GM19035 (cell line): ENCODE results near the gene CENPA.
A peak's percentile ranks its signal among the peaks of the same experiment; 100 is the strongest.
"Not testable (repeated sequence)": the region's sequence is repeated elsewhere in the genome, so short reads cannot be mapped to it uniquely, and the experiment has no call there.

Experiments used
- ATAC-seq: cut with Tn5 transposase; IDR thresholded peaks from one replicate; pipeline ENCODE4 v1.9.1; 2021; ENCODE audit not compliant: unreplicated experiment

The CENPA gene

GRCh38 chr2:26786207-26787028 is 562 bp downstream of the CENPA start:
- ATAC-seq = peak; percentile 27

- ATAC-seq = no peak
Measured at GRCh38 chr2:26792720-26793119, 6.9 kb downstream of the CENPA start.

DNA sequence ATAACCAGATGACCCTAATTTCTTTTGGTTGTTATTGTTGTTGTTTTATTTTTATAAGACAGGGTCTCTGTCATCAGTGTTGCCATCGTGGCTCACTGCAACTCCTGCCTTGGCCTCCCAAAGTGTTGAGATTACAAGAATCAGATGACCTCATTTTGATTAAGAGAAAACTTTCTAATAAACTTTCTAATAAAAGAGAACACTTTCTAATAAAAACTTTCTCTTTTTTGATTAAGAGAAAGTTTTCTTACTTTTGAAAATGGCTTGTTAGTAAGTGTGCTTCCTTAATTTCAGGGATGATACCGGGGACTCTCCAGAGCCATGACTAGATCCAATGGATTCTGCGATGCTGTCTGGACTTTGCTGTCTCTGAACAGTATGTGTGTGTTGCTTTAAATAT is 7.7 kb downstream of the CENPA start:
- no peak for ATAC-seq

GRCh38 chr2:26795135-26795534 is 9.3 kb downstream of the CENPA start:
- not testable (repeated sequence) for ATAC-seq

- ATAC-seq = no peak
Measured at GRCh38 chr2:26801328-26801727, 15.5 kb downstream of the CENPA start.

DNA sequence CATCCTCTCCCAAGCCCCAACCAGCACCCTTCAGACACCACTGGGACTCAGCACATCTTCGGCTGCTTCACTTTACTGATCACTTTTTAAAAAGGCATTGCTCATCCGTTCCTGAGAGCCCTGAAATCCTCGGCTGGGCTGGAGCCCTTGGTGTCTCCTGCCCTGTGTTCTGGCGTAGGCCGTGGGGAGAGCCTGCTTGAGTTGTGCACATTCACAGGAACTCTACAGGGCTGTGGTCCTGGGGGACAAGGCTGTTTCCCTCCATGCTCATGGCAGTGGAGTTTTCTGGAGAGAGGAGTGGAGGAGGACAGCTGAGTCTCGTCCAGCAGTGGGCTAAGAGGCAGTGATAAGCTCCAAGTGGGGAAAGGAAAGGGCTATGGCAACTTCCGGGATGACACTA is 15.9 kb downstream of the CENPA start:
- ATAC-seq = no peak

- ATAC-seq = no peak
Measured at GRCh38 chr2:26805241-26805676, 19.4 kb downstream of the CENPA start.

- ATAC-seq = no peak
Measured at GRCh38 chr2:26807788-26808460, 22.1 kb downstream of the CENPA start.

DNA sequence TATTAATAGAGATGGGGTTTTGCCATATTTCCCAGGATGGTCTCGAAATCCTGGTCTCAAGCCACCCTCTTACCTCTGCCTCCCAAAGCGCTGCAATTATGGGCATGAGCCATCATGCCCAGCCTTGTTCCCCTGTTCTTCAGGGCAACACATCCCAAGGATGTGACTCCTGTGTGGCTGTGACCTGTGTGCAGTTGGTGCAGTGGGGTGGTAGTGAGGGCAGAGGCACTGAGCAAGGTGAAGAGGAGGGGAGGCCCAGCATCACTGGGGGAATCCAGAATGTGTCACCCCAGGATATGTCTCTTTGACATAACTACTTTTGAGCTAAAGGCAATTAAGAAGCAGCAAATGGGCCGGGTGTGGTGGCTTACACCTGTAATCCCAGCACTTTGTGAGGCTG is 23.4 kb downstream of the CENPA start:
- ATAC-seq = no peak

DNA sequence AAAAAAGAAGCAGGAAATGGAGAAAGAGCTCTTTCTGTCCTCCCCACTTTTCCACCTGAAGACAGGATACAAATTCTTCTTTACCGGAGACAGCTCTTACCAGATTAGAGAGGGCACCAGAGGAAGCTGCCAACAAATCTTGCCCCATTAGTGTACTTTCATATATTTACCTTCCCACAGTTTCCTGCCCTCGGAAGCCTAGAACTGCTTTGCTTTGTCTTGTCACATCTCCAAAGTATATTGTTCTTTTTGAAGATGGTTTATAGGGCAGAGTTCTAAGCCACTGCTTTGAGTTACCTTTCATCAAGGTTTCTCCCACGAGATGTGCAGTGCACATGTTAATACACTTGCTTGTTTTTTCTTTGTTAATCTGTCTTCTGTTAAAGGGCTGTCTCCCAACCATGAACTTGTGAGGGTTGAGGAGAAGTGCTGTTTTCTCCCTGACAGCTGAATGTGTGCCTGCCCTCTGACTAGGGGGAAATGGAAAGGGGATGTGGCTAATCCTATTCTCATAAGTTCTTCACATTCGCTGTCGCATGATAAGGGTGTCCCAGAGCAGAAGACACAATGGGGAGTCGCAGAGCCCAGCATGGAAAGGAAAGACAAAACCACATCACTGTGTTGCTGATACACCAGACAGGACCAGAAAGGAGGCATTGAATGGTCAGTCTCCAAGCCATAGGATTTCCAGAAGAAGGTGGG is 24.2 kb downstream of the CENPA start:
- no peak for ATAC-seq

GRCh38 chr2:26811261-26811660 is 25.4 kb downstream of the CENPA start:
- ATAC-seq = no peak

DNA sequence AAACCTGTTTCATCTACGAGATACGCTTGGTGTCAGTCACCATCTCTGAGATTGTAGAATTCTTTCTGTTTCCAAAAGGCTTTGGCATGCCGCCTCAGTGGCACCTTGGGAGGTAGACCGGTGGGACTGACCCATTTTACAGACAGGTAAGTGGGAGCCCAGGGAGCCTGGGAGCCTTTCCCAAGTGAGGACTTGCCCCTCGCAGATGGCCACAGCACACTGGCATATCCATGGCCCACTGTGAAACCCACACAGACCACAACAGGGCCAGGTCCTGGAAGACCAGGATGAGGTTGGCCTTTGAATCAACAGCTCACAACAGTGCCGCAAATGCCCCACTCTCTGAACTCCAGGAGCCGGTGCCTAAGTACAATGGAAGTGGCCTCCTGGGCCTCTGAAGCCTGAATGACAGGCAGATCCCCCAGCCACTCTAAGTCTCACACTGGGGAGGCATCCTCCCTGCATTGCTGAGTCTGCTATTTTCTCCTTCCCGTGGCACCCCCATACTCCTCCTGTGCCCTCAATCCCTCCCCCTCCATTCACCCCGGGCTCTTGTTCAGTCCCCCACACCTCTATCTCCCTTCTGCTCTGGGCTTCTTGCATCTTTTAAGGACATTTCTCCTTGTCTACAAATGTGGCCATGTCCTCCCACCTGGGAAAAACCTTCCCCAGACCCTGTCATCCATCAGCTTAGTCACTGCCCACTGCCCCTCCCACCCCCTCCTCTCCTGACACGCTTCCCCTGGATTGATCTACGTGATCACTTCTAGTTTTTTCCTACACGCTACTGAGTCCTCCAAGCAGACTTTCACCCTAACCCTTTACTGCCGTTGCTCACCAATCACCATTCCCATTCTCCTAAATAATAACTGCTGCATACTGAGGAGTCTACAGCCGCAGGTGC is 26.2 kb downstream of the CENPA start:
- no peak for ATAC-seq

DNA sequence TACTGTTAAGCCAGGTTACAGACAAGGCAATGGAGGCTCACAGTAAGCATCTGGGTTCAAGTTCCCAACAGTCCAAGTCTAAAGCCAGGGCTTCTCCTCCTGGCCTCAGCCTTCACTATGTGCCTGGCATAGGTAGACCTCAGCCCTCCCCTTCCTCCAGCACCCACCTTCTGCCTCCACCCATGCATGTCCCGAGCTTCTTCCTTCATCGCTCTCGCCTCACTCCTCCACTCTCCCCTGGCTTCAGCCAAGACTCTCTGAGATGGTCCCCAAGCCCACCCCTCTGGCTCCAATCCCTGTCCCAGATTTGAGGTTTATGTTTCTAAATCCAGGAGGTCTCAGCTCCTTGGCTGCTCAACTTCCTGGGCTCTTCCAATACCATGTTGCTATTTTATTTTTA is 26.9 kb downstream of the CENPA start:
- ATAC-seq = no peak

DNA sequence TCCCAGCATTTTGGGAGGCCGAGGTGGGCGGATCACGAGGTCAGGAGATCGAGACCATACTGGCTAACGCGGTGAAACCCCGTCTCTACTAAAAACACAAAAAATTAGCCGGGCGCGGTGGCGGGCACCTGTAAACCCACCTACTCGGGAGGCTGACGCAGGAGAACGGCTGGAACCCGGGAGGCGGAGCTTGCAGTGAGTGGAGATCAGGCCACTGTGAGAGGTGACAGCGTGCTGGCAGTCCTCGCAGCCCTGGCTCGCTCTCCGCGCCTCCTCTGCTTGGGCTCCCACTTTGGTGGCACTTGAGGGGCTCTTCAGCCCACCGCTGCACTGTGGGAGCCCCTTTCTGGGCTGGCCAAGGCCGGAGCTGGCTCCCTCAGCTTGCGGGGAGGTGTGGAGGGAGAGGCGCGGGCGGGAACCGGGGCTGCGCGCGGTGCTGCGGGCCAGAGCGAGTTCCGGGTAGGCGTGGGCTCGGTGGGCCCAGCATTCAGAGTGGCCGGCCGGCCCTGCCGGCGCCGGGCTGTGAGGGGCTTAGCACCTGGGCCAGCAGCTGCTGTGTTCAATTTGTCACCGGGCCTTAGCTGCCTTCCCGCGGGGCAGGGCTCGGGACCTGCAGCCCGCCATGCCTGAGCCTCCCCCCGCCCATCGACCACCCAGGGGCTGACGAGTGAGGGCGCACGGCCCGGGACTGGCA is 28.4 kb downstream of the CENPA start:
- not testable (repeated sequence) for ATAC-seq

DNA sequence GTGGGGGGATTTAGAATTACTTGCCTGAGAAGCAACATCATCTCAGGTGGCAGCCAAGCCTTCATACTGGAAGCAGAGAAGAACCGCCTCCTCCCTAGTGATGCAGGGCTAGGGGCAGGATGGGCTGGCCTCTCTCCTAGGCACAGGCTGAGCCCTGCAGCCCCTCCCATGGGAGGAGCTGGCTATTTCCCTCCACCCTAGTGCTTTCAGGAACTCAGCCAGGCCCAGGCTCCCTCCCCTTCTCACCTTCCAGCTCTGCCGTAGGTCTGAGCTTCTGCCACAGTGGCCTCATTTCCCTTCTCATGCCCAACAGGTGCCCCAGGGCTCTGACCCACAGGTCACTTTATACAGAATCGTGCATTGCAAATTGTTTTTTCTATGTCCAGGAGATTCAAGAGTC is 31.0 kb downstream of the CENPA start:
- no peak for ATAC-seq

GRCh38 chr2:26818255-26818654 is 32.4 kb downstream of the CENPA start:
- ATAC-seq = no peak

GRCh38 chr2:26818972-26819371 is 33.1 kb downstream of the CENPA start:
- no peak for ATAC-seq

GRCh38 chr2:26820932-26821331 is 35.1 kb downstream of the CENPA start:
- no peak for ATAC-seq

GRCh38 chr2:26822877-26823276 is 37.0 kb downstream of the CENPA start:
- ATAC-seq = no peak
